Measurements from ENCODE around the gene SMIM3.
A peak's percentile ranks its signal among the peaks of the same experiment; 100 is the strongest.
"Not testable (repeated sequence)": the region's sequence is repeated elsewhere in the genome, so short reads cannot be mapped to it uniquely, and the experiment has no call there.

Gene SMIM3, protein sequence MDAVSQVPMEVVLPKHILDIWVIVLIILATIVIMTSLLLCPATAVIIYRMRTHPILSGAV

DNA sequence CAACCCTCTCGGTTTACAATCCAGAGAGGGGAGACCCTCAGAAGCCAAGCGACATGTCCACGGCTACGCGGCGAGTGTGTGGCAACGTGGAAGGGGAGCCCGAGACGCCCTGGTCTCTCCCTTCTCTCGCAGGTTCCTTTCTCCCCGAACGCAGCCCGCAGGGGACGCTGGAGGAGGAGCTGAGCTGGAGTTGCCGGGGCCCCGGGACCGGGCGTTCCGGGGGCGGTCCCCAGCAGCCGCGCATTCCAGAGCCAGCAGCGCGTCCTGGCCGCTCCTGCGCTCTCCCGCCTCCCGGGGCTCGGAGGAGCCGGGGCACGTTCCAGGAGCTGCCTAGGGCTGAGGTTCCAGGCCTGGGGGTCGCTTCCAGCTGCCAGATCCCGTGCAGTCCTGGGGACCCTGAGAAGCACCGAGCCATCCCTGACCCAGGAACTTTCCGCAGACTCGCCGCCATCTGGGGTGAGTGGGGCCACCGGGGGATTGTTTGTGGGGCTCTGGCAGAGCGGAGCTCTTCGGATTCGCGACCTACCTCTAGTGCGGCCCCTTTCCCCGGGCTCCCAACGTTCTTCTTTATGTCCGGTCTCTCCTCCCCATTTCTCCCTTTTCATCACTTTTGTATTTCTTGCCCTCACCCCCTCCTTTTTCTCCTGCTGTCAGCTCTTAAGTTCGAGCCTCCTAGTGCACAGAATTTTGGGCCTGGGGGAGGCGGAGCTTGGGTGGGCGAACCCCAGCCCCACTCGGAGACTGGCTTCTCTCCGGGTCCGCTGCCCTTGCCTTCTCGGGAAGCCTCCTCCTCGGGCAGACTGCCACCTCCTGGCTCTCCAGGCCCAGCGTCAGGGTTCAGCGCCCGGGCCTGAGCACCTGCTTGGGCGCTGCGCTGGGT is at the start of gene SMIM3:
Gene SMIM3, plus strand, starts transcription at position 241 of the 880 bp plus-strand sequence. CDS start 16,684 bp downstream, outside the sequence.
- DNase-seq = peak; percentile 89

DNA sequence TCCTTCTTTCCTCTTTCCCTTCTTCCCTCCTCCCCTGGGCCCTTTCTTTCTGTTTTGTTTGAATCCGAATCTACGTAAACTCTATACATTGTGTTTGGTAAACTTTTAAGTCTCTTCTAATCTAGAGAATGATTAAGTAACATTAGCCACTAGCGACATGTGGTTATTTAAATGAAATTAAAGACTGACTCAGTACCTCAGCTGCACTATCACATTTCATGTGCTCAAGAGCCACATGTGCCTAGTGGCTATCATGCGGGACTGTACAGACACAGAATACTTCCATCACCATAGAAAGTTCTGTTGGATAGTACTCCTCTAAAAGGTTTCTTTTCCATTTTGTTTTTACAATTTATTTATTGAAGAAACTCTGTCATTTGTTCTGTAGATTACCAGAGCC is 48.7 kb upstream of the SMIM3 start:
- DNase-seq = no peak

DNA sequence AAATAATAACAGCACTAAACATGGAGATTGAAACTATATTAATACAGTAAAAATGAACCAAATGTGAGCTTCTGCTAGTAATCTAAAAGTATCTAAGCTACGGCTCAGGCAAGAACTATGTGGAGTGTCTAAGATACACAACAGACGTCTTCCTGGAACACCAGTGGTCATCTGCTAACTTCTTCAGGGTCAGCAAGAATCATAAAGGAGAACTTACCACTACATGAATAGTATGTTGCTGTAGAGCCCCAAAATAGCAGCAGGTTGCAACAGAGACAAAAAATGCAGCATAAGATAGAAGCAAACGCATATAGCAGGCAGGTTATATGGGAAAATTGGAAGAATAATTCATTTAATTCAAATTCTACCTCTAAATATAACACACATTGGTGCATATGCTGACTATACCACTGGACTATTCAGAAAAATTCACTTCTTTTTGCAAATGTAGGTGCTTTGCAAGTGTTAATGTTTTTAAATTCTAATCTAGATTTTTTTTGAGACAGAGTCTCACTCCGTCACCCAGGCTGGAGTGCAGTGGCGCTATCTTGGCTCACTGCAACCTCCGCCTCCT is 46.8 kb upstream of the SMIM3 start:
- no peak for DNase-seq

DNA sequence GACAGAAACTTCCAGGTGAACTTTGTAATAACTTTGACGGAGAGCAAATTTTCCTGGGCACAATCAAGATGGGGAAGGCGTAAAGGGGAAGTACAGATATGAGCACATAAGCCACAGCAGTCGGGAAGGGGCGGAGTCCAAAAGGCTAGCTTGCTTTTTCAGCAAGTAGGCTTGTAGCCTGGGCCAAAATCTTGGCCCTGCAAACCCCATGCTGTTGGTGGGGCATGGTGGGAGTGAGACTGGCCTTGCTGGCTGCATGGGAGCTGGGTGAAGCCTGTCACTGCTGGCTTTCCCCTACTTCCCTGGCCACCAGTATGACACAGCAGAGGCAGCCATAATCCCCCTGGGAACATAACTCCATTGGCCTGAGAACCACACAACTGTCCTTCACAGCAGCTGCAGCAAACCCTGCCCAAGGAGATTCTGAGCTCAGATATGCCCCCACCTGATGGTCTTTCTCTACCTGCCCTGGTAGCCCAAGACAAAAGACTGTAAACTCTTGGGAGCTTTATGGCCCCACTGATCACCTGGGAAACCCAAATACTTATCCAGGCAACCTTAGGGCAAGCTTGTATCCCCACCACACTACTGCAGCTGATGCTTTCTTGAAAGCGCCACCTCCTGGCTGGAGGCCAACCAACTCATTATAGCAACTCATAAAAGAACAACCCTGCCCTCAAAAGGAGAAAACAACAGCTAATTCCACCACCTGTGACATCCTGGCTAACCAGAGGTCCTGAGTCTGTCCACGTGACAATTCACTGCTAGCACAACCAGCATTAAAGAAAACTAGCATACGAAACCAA is 43.8 kb upstream of the SMIM3 start:
- DNase-seq = no peak

DNA sequence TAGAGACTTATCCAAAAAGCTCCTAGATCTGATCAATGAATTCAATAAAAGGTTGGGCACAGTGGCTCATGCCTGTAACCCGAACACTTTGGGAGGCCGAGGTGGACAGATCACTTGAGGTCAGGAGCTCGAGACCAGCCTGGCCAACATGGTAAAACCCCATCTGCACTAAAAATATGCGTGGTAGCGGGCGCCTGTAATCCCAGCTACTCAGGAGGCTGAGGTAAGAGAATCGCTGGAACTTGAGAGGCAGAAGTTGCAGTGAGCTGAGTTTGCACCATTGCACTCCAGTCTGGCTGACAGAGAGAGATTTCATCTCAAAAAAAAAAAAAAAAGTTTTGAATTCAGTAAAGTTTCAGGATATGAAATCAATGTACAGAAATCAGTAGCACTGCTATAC is 39.7 kb upstream of the SMIM3 start:
- no peak for DNase-seq

DNA sequence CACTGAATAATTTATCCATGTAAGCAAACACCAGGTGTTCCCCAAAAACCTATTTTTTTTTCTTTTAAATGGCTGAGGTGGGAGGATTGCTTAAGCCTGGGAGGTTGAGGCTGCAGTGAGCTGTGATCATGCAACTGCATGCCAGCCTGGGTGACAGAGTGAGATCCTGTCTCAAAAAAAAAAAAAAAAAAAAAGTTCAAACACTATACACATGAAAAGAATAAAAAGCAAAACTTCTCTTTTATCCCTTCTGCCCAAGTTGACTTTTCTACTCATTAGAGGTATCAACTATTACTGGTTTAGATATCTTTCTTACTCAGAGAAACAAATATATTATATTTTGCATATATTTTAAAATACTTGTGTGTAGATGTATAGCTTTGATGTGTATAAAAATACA is 37.6 kb upstream of the SMIM3 start:
- DNase-seq = no peak

DNA sequence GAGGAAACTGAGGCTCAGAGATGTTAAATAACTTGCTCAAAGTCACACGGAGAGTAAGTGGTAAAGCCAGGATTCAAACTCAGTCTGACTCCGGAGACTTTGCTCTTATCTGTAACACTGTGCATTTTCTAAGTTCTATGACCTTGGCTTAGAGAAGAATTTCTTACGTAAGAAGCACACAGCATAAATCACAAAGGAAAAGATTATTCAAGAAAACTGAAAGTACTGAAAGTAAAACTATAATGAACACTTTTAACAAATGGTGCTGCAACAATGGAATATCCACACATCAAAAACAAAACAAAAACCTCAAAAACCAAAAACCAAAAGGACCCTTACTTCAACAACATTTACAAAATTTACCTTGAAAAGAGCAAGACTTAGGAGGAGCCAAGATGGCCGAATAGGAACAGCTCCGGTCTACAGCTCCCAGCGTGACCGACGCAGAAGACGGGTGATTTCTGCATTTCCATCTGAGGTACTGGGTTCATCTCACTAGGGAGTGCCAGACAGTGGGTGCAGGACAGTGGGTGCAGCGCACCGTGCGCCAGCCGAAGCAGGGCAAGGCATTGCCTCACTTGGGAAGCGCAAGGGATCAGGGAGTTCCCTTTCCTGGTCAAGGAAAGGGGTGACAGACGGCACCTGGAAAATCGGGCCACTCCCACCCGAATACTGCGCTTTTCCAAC is 36.0 kb upstream of the SMIM3 start:
- not testable (repeated sequence) for DNase-seq

DNA sequence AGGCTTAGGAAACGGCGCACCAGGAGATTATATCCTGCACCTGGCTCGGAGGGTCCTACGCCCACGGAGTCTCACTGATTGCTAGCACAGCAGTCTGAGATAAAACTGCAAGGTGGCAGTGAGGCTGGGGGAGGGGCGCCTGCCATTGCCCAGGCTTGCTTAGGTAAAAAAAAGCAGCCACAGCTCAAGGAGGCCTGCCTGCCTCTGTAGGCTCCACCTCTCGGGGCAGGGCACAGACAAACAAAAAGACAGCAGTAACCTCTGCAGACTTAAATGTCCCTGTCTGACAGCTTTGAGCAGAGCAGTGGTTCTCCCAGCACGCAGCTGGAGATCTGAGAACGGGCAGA is 35.4 kb upstream of the SMIM3 start:
- not testable (repeated sequence) for DNase-seq

DNA sequence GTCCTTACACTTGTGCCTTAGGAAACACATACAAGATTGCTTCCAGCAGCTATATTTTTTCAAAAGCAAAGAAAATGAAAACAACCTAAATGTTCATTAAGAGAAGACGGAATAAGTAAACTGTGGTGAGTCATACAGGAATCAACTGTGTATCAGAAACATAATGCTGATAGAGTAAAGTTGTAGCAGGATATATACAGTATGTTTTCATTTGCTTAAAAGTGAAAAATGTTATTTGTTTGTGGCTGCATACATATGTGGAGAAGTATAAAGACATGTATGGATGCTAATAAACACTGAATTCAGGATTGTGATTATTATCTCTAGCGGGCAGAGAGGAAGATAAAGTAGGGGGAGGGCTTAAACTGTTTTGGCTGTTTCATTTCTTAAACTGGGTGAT is 28.1 kb upstream of the SMIM3 start:
- no peak for DNase-seq

DNA sequence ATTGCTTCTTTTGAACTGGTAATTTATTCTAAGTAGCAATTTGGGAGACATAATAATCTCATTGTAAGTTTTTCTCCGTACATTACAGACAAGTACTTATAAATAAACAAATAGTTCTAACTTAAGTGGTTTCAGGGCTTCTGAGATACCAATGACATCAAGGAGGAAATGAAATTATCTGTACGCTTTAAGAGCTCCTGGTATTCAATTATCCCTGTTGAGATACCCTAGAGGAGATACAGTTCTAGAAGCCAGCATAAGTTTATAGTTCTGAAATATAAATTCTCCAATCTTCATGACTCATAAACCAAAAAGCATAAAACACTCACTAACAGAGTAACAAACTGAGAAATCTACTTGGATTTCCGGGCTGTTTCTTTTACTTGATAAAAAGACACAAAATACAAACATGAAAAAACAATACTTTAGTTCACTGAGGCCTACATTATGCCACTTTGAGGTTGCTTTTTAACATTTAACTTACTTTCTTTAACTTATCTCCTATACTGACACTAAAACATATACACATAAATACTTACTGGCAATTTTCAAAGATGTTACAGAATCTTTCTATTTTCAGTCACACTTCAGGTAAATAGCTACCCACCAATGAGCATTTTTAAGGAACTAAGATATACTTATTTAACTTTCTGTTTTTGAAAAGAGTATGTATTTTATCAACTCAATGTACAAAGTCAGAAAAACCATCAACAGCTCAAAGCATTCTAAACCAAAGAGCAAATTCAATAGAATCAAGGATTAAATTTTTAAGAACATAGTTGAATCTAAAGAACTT is 27.3 kb upstream of the SMIM3 start:
- DNase-seq = no peak

DNA sequence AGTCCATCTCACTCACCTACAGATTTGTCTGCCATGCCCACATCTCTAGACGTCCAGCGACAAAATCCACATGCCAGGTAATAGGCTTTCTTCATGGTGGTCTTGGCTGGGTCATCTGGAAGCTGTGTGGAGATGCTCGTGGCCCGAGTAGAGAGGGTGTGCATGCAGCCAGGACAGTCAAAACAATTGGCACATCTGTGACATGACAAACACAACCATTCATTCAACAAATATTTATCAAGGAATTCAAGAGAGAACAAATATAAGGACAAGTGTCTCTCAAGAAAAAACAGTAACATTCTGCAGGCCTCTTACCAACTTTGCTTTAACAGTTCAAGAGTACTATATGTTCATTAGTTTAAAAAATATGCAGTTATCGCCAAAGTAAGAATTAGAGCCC is 25.1 kb upstream of the SMIM3 start:
- DNase-seq = no peak

DNA sequence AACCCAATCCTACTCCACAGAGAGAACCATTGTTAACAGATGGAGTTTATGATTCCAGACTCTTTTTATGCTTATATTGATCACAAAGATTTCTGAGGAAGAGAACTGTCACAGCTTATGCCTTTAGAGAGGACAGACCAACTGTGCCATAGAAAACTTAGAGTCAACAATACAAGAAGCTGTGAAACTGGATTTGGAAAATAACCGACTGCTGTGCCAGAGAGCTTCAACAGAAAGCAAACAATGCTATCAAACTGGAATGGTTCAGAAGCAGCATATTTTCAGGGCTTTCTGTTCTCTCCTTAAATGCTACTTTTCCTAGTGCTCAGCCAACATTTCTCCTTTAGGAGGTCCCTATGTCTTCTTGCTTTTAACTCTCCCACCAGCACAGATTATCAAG is 24.7 kb upstream of the SMIM3 start:
- DNase-seq = no peak

DNA sequence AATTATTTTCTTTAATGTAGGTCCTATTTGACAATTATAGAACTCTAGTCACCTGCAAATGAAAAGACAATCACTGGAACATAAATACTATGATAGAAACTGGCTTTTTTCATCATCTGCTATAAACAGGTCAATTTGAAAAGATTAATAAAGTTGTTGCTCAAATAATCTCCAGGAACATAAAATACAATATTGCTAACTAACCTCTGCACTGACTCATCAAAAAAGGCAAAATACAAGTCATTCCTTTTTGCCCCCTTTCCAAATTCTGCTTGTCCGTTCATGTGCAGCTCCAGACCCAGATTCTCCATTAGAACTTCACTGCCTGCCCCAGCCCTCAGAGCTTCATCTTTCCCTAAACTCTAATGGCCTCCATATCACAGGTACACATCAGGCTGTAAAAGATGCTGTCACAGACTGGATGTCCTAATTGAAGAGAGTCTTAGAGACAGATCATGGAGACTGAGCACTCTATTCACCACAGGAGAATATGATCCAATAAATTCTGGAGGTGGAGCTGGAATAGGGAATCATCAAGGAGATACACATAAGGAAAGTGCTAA is 21.4 kb upstream of the SMIM3 start:
- DNase-seq = no peak

DNA sequence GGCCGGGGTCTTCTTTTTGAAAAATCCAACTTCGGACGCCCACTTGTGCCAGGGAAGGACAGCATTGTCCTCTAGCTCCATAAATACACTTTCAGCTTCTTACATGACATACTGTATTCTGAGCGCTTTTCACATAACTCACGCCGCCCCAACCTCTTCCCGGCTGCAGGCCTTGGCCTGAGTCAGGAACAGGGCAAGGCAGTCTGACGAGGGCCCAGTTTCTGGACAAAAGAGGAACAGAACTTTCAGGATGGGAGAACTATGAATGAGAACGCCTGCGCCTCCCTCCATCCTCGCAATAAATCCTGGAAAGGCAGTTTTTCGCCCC is 20.4 kb upstream of the SMIM3 start:
- no peak for DNase-seq

DNA sequence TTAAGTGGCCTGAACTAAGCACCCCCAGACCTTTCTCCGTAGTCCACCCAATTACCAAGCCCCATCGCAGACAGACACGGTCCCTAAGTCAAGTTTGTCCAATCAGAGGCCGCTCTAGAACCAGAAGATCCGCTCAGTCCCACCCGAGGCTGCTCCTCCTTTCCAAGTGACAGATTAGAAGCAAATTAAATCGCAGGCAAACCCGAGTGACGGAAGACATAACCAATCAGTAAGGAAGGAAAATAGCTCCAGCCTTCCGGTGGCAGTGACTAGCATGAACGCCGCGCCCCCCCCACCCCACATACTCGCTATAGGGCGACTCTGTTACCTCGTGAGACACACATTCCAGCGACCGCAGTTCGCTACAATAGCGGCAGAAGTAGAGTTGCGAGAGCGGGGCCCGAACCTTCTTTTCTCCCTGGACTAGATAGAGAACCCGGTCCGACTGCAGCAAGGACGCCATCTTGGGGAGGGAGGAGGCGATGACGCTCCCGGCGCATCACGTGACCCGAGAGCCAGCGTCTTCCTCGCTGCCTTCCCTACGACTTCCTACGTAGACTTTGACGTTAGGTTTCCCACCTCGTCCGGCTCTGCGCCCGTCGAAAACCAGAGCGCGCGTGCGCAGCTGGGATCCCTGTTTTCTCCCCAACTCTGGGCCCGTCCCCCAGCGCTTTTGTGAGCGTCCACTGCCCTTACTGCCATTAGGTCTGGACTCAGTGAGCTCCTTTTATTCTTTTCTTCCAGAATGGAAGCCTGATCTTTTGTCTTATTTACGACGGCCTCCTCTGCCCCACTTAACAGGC is 19.8 kb upstream of the SMIM3 start, which contains the start of gene DCTN4:
Gene DCTN4, minus strand, starts transcription at position 487 of the 803 bp plus-strand sequence. Its CDS starts 24 bp downstream, at position 463.
- peak; percentile 98 for DNase-seq

DNA sequence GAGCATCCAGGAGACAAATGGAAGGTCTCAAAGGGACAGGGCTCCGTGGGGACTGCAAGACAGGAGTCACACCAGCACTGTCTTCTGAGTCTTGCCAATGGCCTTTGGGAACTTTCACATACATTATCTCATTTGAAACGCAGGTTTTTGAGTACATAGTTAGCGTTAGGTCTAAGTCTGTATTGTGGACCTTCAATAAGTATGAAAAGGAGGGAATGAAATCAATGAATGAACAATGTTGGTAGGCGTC is 19.3 kb upstream of the SMIM3 start:
- DNase-seq = no peak

DNA sequence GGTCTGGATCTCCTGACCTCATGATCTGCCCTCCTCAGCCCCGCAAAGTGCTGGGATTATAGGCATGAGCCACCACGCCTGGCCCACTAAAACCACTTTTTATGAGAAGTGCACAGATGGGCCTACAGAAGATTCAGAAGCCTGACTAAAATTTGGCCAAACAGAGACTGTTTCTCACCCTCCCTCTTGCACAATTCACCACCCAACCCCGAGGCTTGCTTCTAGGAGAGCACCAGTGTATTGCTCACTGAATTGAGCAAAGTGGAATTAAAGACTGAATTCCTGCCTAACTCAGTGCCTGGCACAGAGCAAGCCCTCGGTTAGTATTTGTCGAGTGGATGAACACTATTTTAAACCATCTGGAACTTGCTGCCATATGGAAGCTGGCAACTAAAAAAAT is 16.3 kb upstream of the SMIM3 start:
- no peak for DNase-seq

DNA sequence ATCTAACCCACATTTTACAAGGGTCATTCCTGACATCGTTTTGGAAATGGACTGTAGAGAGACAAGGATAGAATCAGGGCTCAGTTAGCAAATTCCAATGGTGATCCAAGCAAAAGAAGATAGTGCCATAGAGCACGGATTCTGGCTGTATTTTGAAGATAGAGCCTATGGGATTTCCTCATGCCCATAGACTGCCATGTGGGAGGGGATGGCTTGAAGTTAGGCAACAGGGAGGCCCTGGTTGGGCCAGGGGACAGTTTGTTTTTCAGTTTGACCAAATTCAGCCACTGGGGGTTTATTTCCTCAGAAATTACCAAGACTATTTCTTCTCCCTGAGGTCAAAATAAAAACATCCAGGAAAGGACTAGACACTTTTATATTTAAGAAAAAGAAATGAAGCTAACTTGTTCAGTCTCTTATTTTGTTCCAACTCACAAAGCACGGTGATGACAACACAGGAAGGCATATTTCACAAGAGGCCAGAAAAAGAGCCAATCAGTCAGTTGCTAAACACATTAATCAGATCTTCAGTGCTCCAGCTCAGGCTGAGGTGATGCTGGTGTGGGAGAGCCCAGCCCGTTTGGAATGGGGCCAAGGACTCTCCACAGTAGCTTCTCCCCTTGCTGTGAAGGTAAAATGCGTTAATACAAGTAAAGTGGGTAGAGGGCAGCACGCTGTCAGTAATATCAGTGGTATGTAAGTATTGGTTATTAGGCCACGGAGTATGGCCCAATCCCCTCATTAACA is 15.4 kb upstream of the SMIM3 start:
- peak; percentile 61 for DNase-seq

DNA sequence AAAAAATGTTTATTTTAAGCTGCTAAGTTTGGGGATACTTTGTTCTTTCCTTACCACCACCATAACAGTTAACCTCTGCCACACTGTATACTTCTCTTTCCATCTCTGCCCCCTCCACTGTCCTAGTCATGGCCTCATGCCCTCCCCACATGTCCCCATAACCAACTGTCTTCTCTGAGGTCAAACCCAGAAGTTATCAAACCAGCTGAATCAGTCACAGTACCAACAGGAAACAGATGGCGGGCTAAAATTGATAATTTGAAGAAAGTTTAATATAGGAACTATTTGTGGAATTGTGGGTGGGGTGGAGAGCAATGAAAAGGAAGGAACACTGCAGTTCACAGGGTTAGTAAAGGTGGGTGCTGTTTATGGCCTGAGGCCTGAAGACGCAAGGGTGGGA is 14.0 kb upstream of the SMIM3 start:
- no peak for DNase-seq

DNA sequence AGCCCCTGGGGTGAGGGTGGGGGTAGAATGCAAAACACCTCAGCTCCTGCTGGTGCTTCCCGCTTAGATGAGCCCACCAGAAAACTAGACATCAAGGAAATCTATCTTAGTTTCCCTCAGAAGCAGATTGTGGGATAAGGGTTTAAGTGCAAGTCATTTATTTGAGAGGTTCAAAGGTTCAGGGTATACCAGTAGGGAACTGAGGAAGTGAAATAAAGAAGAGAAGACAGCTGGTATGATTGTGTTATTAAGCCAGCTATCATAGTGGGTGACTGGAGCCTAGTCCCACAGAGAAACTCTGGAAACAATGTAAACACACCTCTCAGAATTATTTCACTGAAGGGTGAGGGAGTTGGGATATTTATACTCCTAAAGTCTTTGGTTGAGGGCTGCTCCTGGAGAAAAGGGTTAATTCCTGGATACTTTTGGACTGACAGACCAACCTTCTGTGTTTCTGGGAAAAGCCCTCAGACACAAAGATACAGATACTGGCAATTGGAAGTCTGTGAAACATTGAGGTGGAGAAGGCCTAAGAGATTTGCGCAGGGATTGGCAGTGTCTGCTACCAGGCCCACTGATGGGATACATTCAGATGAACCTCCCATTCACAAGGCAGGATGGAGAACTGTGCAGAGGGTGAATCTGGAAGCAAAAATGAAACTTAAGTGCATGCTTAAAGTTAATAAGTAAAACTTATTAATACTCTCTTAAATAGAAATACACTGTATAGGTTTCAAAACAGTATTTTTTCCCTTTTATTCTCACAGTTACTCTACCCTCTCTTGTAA is 13.4 kb upstream of the SMIM3 start:
- DNase-seq = no peak
